ENCODE results near the gene SPTBN5. TPM values are rescaled to one million over a fixed set of nuclear protein-coding genes. Genes with fewer than 3 reads are reported as not detected.

Gene SPTBN5
- total RNA-seq, 4 donors from 2014 or later, result 0.27 to 4.1 (median 1.8) TPM; not detected in 1

- TF ChIP-seq POLR2A (IDR thresholded peaks at IDR 0.05) (no peak), CTCF (IDR thresholded peaks at IDR 0.05) (no peak)
- no peaks in the 10 kb centered on the region for H3K4me1 ChIP-seq
- H3K4me3 ChIP-seq, result no peak overlapping the region
- DNase-seq, result no peak
- no peaks in the 10 kb centered on the region for H3K27me3 ChIP-seq
- peaks cover 0 to 46% (median 0%) of the 10 kb centered on the region in 3 donors for H3K36me3 ChIP-seq
- no peak overlapping the region for H3K27ac ChIP-seq
- H3K9me3 ChIP-seq, result no peaks in the 10 kb centered on the region
Observed at GRCh38 chr15:41848631-41849030, 45.2 kb downstream of the SPTBN5 start.

- TF ChIP-seq POLR2A (IDR thresholded peaks at IDR 0.05), result no peak
- TF ChIP-seq CTCF (IDR thresholded peaks at IDR 0.05), result no peak
- Histone ChIP-seq H3K27ac (no peak overlapping the region), H3K4me1 (no peaks in the 10 kb centered on the region), H3K9me3 (no peaks in the 10 kb centered on the region), H3K36me3 (peaks cover 0 to 46% (median 0%) of the 10 kb centered on the region in 3 donors), H3K27me3 (no peaks in the 10 kb centered on the region), H3K4me3 (no peak overlapping the region)
- DNase-seq, result no peak
Observed at GRCh38 chr15:41847981-41848380, 45.9 kb downstream of the SPTBN5 start.

GRCh38 chr15:41847206-41847605, 46.6 kb downstream of the SPTBN5 start:
- no peak for TF ChIP-seq POLR2A (IDR thresholded peaks at IDR 0.05)
- no peak for TF ChIP-seq CTCF (IDR thresholded peaks at IDR 0.05)
- Histone ChIP-seq H3K36me3 (peaks cover 0 to 48% (median 0%) of the 10 kb centered on the region in 3 donors), H3K4me1 (no peaks in the 10 kb centered on the region), H3K27me3 (no peaks in the 10 kb centered on the region), H3K27ac (no peak overlapping the region), H3K4me3 (no peak overlapping the region), H3K9me3 (no peaks in the 10 kb centered on the region)
- no peak for DNase-seq

GRCh38 chr15:41844814-41845213, 49.0 kb downstream of the SPTBN5 start:
- H3K27me3 ChIP-seq, result no peaks in the 10 kb centered on the region
- H3K27ac ChIP-seq, result no peak overlapping the region
- TF ChIP-seq POLR2A (IDR thresholded peaks at IDR 0.05), result no peak
- TF ChIP-seq CTCF (IDR thresholded peaks at IDR 0.05), result no peak
- DNase-seq, result no peak
- H3K4me3 ChIP-seq, result no peak overlapping the region
- H3K36me3 ChIP-seq, result peaks cover 0 to 65% (median 0%) of the 10 kb centered on the region in 3 donors
- no peaks in the 10 kb centered on the region for H3K4me1 ChIP-seq
- no peaks in the 10 kb centered on the region for H3K9me3 ChIP-seq

- no peak for DNase-seq
- Histone ChIP-seq H3K27me3 (no peaks in the 10 kb centered on the region), H3K27ac (no peak overlapping the region), H3K4me3 (no peak overlapping the region), H3K4me1 (no peaks in the 10 kb centered on the region), H3K36me3 (peaks cover 0 to 65% (median 0%) of the 10 kb centered on the region in 3 donors), H3K9me3 (no peaks in the 10 kb centered on the region)
- TF ChIP-seq CTCF (IDR thresholded peaks at IDR 0.05), result no peak
- TF ChIP-seq POLR2A (IDR thresholded peaks at IDR 0.05), result no peak
Observed at GRCh38 chr15:41843571-41843970, 50.3 kb downstream of the SPTBN5 start.

- Histone ChIP-seq H3K4me3 (no peak overlapping the region), H3K27me3 (no peaks in the 10 kb centered on the region), H3K36me3 (peaks cover 0 to 54% (median 0%) of the 10 kb centered on the region in 3 donors), H3K9me3 (no peaks in the 10 kb centered on the region), H3K27ac (no peak overlapping the region), H3K4me1 (no peaks in the 10 kb centered on the region)
- DNase-seq, result no peak
- no peak for TF ChIP-seq POLR2A (IDR thresholded peaks at IDR 0.05)
- no peak for TF ChIP-seq CTCF (IDR thresholded peaks at IDR 0.05)
Observed at GRCh38 chr15:41842229-41842628, 51.6 kb downstream of the SPTBN5 start.

Data from Peyer's patch (tissue), 4 donors.